Esophagus muscularis mucosa (tissue), 4 donors: ENCODE measurements around the gene NFYA. TPM values are rescaled to one million over a fixed set of nuclear protein-coding genes. Genes with fewer than 3 reads are reported as not detected.

Experiments used
- DNase-seq: peaks from one replicate; pipeline ENCODE4 v3.0.0-alpha.2; 2017; ENCODE audit errors: extremely low spot score
- H3K27ac ChIP-seq, 4 donors: fragments of 200-600 bp; sonication (generic); replicated peaks in 1 of 4; 1 replicate in 3 of 4; 2 replicates in 1 of 4; pipeline ENCODE4 v1.5.1; 2016 to 2019; ENCODE audit warnings: mild to moderate bottlenecking in 1 of 4
- H3K27me3 ChIP-seq, 4 donors: fragments of 200-600 bp; sonication (generic); one replicate each; pipeline versions ENCODE4 v1.5.1 to v1.6.0; 2016 to 2019
- H3K36me3 ChIP-seq, 4 donors: fragments of 200-600 bp; sonication (generic); one replicate each; pipeline ENCODE4 v1.5.1; 2016 to 2019
- H3K4me1 ChIP-seq, 4 donors: fragments of 200-600 bp; sonication (generic); one replicate each; pipeline ENCODE4 v1.5.1; 2016 to 2019
- H3K4me3 ChIP-seq, 4 donors: fragments of 200-600 bp; sonication (generic); 1 replicate in 2 of 4; 2 replicates in 2 of 4; pipeline ENCODE4 v1.5.1; 2016 to 2019; ENCODE audit warnings: mild to moderate bottlenecking in 4 of 4, moderate library complexity in 1 of 4
- H3K9me3 ChIP-seq, 4 donors: fragments of 200-600 bp; sonication (generic); 1 replicate in 3 of 4; 2 replicates in 1 of 4; pipeline ENCODE4 v1.5.1; 2016 to 2019
- EP300 ChIP-seq: sonication (generic); formaldehyde crosslinking; IDR thresholded peaks from one replicate; pipeline ENCODE4 v1.6.1; 2017; ENCODE audit warnings: antibody characterized with exemption
- POLR2A ChIP-seq: fragments of 450-650 bp; IDR thresholded peaks from one replicate; pipeline ENCODE4 v1.6.1; 2017; ENCODE audit warnings: antibody characterized with exemption, moderate library complexity, mild to moderate bottlenecking, low read depth
- POLR2AphosphoS5 ChIP-seq, 2 donors: sonication (generic); formaldehyde crosslinking; IDR thresholded peaks; one replicate each; pipeline ENCODE4 v1.6.1; 2017; ENCODE audit warnings: antibody characterized with exemption in 2 of 2
- WGBS: methylation state at CpG from one replicate; pipeline ENCODE4 v1.1.5; 2018; 5-methylcytosine and 5-hydroxymethylcytosine counted together
- intact Hi-C: fragments of 100-400 bp; cut with DNase I; formaldehyde crosslinking; loops from one replicate; pipeline ENCODE4 v1.15.1; 2023
- total RNA-seq, 4 donors: library from RNA; depleted of rRNA; stranded (reverse); fragments of >200 nt; gene quantifications; one replicate each; pipeline versions ENCODE4 v1.1.0 to v1.2.1, GENCODE V29; 2016
- TF ChIP-seq, protein P1 (sequence below), 3 experiments: fragments of 200-600 bp in 2 of 3; fragments of 450-650 bp in 1 of 3; sonication (generic) in 2 of 3; IDR thresholded peaks; one replicate each; pipeline ENCODE4 v1.5.1; 2017 to 2019; ENCODE audit warnings: antibody characterized with exemption in 3 of 3, mild to moderate bottlenecking in 2 of 3, moderate library complexity in 1 of 3

Gene NFYA
- total RNA-seq, 4 donors from 2014 or later, result 9.1 to 11.4 (median 10.5) TPM

DNA sequence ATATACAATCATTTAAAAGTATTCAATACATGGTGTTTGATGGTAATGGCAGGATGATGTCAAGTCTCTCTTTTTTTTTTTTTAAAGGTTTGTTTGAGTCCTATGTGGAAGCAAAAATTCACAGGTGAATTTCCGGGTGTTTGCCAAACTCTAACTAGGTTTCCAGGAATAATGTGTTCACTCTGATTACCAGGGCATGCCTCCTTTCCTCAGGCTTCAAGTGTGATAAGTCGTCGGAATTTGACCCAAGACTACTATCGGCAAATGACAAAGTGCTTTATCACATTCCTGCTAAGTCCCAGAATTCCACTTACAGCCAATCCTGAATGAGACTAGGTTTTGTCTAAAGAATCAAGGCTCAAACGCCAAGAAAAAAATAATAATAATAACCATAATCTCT is 7.9 kb upstream of the NFYA start:
- H3K27ac ChIP-seq, result peak overlapping the region in 1 of 4 donors; percentile 54
- WGBS, result 88% methylated on average over 5 of the region's 5 CpGs
- H3K36me3 ChIP-seq, result peaks cover 0 to 72% (median 44%) of the 10 kb centered on the region in 4 donors
- TF ChIP-seq POLR2AphosphoS5 (IDR thresholded peaks at IDR 0.05) (no peak), POLR2A (no peak), EP300 (no peak)
- TF ChIP-seq, protein P1, sequence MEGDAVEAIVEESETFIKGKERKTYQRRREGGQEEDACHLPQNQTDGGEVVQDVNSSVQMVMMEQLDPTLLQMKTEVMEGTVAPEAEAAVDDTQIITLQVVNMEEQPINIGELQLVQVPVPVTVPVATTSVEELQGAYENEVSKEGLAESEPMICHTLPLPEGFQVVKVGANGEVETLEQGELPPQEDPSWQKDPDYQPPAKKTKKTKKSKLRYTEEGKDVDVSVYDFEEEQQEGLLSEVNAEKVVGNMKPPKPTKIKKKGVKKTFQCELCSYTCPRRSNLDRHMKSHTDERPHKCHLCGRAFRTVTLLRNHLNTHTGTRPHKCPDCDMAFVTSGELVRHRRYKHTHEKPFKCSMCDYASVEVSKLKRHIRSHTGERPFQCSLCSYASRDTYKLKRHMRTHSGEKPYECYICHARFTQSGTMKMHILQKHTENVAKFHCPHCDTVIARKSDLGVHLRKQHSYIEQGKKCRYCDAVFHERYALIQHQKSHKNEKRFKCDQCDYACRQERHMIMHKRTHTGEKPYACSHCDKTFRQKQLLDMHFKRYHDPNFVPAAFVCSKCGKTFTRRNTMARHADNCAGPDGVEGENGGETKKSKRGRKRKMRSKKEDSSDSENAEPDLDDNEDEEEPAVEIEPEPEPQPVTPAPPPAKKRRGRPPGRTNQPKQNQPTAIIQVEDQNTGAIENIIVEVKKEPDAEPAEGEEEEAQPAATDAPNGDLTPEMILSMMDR (IDR thresholded peaks at IDR 0.05), result no peak
- no peak overlapping the region for H3K4me3 ChIP-seq
- peaks cover 18 to 41% (median 23%) of the 10 kb centered on the region in 4 donors for H3K4me1 ChIP-seq
- intact Hi-C loops, result loop anchor here (5.0 kb wide), 1 partner anchor 38 kb away; no protein-coding TSS in a partner anchor
- H3K9me3 ChIP-seq, result no peaks in the 10 kb centered on the region
- no peak for DNase-seq
- H3K27me3 ChIP-seq, result no peaks in the 10 kb centered on the region

DNA sequence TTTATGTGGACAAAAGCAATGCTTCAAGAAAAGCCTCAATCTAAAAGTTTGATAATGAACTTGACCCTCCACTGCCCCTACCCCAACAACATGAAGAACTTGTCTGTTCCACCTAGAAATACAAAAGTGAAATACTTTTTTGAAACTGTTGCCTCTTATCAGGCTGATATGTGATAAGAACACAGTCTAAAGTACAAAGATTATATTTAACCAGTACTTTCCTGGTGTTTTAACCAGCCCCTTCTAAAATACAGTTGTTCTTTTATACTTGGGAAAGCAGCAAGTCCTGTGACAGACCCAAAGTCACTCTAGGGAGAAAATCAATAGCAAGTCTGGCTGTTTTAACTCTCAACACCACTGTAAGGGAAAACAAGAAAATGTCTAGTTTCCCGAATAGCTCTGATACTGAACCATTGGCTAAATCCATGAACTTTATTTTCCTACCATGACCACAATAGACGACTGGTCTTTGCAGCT is 7.2 kb upstream of the NFYA start:
- Histone ChIP-seq H3K27me3 (no peaks in the 10 kb centered on the region), H3K4me3 (no peak overlapping the region), H3K4me1 (peaks cover 15 to 37% (median 25%) of the 10 kb centered on the region in 4 donors), H3K9me3 (no peaks in the 10 kb centered on the region), H3K27ac (no peak overlapping the region), H3K36me3 (peaks cover 0 to 74% (median 46%) of the 10 kb centered on the region in 4 donors)
- TF ChIP-seq EP300 (no peak), POLR2A (no peak), POLR2AphosphoS5 (IDR thresholded peaks at IDR 0.05) (no peak)
- TF ChIP-seq, protein P1 (IDR thresholded peaks at IDR 0.05), result no peak
- 92% methylated on average over 2 of the region's 2 CpGs for WGBS
- DNase-seq, result no peak
- intact Hi-C loops, result loop anchor here (2.0 to 5.0 kb wide), 2 partner anchors 38 to 59 kb away; no protein-coding TSS in a partner anchor

DNA sequence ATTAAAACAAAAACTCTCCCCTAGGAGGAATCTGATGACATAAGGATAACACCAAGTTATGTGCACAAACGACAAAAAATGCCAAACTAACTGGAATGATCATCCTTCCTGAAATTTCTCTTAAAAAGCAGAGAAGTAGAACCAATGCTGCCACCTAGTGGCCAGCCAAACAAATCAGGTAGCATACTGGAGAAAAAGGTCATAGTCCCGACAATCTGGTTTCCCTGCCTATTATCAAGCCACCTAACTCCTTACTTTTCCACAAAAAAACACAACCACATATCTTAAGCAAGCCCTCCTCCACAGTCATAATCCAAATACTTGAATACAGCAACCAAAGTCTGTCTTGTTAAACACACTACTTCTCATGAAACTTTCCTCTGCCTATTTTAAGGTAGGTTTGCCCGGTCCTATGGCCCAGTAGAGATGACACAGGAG is 5.9 kb upstream of the NFYA start:
- H3K4me3 ChIP-seq, result no peak overlapping the region
- intact Hi-C loops, result loop anchor here (2.0 to 5.0 kb wide), 2 partner anchors 40 to 60 kb away; no protein-coding TSS in a partner anchor
- no peaks in the 10 kb centered on the region for H3K9me3 ChIP-seq
- H3K27ac ChIP-seq, result peak overlapping the region in 1 of 4 donors; percentile 13
- no peaks in the 10 kb centered on the region for H3K27me3 ChIP-seq
- peaks cover 11 to 32% (median 23%) of the 10 kb centered on the region in 4 donors for H3K4me1 ChIP-seq
- no peak for DNase-seq
- peaks cover 0 to 65% (median 39%) of the 10 kb centered on the region in 4 donors for H3K36me3 ChIP-seq
- TF ChIP-seq, protein P1 (IDR thresholded peaks at IDR 0.05), result peak; percentile 77 to 84 (median 83)
- no peak for TF ChIP-seq POLR2AphosphoS5 (IDR thresholded peaks at IDR 0.05)
- 27% methylated on average over 3 of the region's 3 CpGs for WGBS

DNA sequence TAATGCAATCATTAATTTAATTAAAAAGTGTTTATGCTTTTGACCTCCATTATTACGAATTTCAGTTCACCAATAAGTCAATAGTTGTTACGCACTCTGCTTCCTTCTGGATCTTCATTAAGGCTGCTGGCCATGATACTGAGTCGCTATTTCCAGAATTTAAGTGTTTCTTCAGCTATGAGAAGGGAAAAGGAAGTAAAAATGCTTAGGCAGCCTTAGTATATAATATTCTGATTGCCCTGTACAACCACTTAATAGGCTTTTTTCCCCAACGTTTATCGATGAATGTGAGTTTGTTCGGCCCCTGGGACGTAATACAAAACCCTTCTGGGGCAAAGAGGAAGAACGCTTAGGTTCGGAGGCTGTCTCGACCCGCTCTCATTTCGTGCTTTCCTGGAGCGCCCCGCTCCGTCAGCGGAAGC is 1.3 kb upstream of the NFYA start:
- intact Hi-C loops, result no loop called here
- TF ChIP-seq, protein P1 (IDR thresholded peaks at IDR 0.05), result peak in 1 of 3 experiments; percentile 16
- TF ChIP-seq POLR2A (no peak), POLR2AphosphoS5 (IDR thresholded peaks at IDR 0.05) (peak in 1 of 2 donors; percentile 88)
- peak overlapping the region; percentile 89 to 98 (median 96) for H3K4me3 ChIP-seq
- H3K4me1 ChIP-seq, result peaks cover 29 to 43% (median 40%) of the 10 kb centered on the region in 4 donors
- WGBS, result under 1% methylated on average over 16 of the region's 16 CpGs
- DNase-seq, result no peak
- no peaks in the 10 kb centered on the region for H3K9me3 ChIP-seq
- peaks cover 0 to 30% (median 16%) of the 10 kb centered on the region in 4 donors for H3K36me3 ChIP-seq
- H3K27ac ChIP-seq, result peak overlapping the region; percentile 98 to 100 (median 99)
- no peaks in the 10 kb centered on the region for H3K27me3 ChIP-seq
